Kidney epithelial cell (primary cell): ENCODE results near the gene GPR89B. TPM values are rescaled to one million over a fixed set of nuclear protein-coding genes. Genes with fewer than 3 reads are reported as not detected.

Experiments
- DNase-seq: peaks from one replicate; pipeline ENCODE4 v3.0.0-alpha.2; 2010; ENCODE audit warnings: low read depth
- H3K27me3 ChIP-seq: 2 replicates; pipeline ENCODE4 v1.6.0; 2011; ENCODE audit warnings: low read length; ENCODE audit not compliant: control insufficient read depth, insufficient read depth
- H3K36me3 ChIP-seq: 2 replicates; pipeline ENCODE4 v1.5.1; 2011; ENCODE audit warnings: low read length; ENCODE audit not compliant: control insufficient read depth, insufficient read depth
- H3K4me3 ChIP-seq: 2 replicates; pipeline ENCODE4 v1.5.1; 2011; ENCODE audit warnings: low read depth, mild to moderate bottlenecking, control low read depth, low read length
- total RNA-seq: library from RNA; depleted of rRNA; stranded (reverse); fragments of >200 nt; gene quantifications from 2 replicates; pipeline ENCODE4 v1.2.3, GENCODE V29; 2015
- TF ChIP-seq, protein P1 (sequence below): IDR thresholded peaks from 2 replicates; pipeline ENCODE4 v1.5.1; 2011; ENCODE audit warnings: mild to moderate bottlenecking, moderate library complexity, low read length, control low read depth, inconsistent platforms; ENCODE audit not compliant: insufficient read depth, poor library complexity, severe bottlenecking

The GPR89B gene
- total RNA-seq, 1 donor from 2014 or later = 14.4 TPM

DNA sequence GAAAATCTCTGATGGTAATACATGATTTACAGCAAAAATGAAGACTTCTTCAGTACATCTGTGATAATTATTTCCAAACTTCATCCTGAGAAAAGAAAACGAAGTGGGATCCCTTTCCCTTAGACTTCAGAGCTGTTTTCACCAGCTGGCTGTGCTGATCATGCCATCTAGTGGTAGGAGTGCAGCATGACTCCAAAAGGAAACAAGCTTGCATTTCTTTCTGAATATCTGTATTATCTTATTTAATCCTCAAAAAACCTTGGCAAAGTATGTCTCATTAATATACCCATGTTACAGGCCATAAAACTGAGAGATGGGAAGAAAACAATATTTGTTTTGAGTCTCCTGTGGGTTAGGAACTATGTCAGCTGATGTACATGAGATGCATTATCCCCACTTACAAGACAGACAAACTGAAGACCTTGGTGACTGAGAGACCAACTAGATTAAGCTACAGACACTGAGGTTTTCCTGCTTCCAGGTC, 35.4 kb upstream of the GPR89B start:
- Histone ChIP-seq H3K4me3 (no peak overlapping the region), H3K36me3 (no peaks in the 10 kb centered on the region), H3K27me3 (no peaks in the 10 kb centered on the region)
- TF ChIP-seq, protein P1, sequence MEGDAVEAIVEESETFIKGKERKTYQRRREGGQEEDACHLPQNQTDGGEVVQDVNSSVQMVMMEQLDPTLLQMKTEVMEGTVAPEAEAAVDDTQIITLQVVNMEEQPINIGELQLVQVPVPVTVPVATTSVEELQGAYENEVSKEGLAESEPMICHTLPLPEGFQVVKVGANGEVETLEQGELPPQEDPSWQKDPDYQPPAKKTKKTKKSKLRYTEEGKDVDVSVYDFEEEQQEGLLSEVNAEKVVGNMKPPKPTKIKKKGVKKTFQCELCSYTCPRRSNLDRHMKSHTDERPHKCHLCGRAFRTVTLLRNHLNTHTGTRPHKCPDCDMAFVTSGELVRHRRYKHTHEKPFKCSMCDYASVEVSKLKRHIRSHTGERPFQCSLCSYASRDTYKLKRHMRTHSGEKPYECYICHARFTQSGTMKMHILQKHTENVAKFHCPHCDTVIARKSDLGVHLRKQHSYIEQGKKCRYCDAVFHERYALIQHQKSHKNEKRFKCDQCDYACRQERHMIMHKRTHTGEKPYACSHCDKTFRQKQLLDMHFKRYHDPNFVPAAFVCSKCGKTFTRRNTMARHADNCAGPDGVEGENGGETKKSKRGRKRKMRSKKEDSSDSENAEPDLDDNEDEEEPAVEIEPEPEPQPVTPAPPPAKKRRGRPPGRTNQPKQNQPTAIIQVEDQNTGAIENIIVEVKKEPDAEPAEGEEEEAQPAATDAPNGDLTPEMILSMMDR = peak; percentile 95
- peak; percentile 16 for DNase-seq

DNA sequence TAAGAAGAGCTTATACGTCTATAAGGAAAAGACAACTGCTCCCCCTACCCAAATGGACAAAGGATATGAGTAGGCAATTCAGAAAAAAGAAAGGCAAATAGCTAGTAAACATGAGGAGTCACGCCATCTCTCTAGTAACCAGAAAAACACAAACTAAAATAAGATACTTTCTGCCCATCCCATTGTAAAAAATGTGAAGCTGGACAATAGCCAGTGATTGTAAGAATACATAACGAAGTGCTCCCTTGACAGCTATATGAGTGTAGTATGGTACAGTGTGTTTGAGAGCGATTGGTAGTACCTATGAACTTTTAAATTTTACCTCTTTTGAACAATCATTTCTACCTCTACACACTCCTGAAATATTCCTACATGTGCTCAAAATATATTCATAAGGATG, 33.1 kb upstream of the GPR89B start:
- DNase-seq = no peak
- TF ChIP-seq, protein P1 = no peak
- Histone ChIP-seq H3K36me3 (no peaks in the 10 kb centered on the region), H3K27me3 (no peaks in the 10 kb centered on the region), H3K4me3 (no peak overlapping the region)

DNA sequence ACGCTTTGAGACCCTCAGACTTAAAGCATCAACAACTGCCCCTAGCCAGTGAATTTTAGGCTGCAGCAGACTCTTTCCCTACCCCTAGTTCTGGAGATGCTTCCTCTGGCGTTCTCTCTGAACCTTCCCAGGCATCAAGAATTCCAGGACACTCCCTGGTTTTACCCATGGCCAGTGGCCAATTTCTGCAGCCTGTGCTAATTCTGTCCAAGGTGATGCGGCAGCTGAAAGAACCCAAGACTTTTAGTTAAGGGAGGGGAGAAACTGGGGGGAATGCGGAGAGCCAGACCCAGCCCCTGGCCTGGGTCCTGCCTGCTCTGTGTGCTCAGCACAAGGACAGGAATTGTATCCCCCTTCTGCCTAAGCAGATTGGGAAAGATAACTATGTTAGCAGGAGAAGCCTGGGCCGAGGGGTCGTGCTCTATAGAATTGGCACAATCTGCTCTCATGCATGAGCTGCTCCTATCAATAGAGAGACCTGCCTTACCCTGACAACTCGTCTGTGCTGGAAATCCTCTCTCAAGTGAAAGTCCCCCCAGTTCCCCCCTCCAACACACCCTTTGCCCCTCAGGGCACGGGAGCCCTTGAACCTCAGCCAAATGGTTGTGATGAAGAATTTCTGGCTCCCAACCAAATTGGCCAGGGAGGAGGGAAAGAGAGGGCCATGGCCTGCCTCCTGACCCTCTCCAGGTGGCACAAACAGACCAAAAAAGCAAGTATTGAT, 31.0 kb upstream of the GPR89B start:
- no peak for DNase-seq
- TF ChIP-seq, protein P1 = no peak
- H3K27me3 ChIP-seq = no peaks in the 10 kb centered on the region

DNA sequence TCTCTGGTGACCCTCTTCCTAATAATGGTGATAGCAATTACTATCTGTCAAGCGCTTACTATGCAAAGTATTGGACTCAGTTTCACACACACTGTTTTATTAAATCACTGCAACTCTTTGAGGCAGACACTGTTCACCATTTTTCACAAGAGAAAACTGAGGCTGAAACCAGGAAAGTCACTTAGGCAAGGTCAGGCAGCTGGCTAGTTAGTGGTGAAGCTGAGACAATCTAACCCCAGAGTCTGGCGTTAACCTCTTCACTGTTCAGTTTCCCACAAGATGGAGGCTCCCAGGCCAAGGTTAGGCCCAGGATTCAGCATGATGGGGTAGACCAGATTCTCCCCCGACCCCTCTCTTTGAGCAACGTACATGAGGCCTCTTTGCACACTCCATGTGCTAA, 30.4 kb upstream of the GPR89B start:
- TF ChIP-seq, protein P1 = no peak
- no peaks in the 10 kb centered on the region for H3K27me3 ChIP-seq
- no peak for DNase-seq
- no peaks in the 10 kb centered on the region for H3K36me3 ChIP-seq
- no peak overlapping the region for H3K4me3 ChIP-seq

More for the DNA sequence above, 31.0 kb upstream of the GPR89B start:
- Histone ChIP-seq H3K36me3 (no peaks in the 10 kb centered on the region), H3K4me3 (no peak overlapping the region)

DNA sequence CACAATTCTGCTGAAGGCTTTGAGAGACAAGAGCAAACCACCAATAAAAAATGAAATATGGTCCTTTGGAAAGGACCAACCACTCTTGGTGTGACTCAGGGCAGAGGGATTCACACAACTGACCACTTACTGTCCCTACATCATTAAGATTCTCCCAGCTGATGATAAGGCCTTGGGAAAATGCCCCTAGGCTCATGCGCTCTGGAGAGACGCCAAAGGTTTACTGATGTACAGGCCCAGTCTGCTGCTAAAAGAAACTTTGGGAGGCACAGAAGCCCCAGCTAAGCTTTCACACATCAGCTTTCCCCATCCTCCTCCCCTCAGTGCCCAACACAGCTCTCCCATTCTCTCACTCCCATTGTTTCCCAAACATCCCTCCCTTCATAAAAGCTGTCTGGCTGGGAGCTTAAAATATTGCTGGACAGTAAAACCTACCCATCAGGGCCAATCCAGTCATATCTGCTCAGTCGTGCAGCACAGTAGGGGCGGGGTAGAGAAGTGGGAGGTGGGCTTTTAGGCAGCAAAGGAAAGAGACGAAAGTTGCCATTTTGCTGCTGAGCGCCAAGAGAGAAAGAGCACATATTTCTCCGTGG, 25.9 kb upstream of the GPR89B start, which contains the start of gene GJA8:
TSS of gene GJA8 (plus strand) at position 543 of the 593 bp plus-strand sequence. CDS start 5,161 bp downstream, outside the sequence.
- Histone ChIP-seq H3K27me3 (no peaks in the 10 kb centered on the region), H3K36me3 (no peaks in the 10 kb centered on the region)

More for the DNA sequence above, 25.9 kb upstream of the GPR89B start, which contains the start of gene GJA8:
- no peak within 1 kb of the TSS for H3K4me3 ChIP-seq
- no peak for DNase-seq
- TF ChIP-seq, protein P1 = no peak
